ENCODE data around the gene SLC1A4. TPM values are rescaled to one million over a fixed set of nuclear protein-coding genes. Genes with fewer than 3 reads are reported as not detected.

SLC1A4 gene
- total and polyA plus RNA-seq, 10 of the 15 experiments (the other 5 are each of a cell fraction or from before 2014, with no cell fraction given), result 10.8 to 43.2 (median 27.7) TPM

- TF ChIP-seq ETV6 (conservative IDR thresholded peaks at IDR 0.05 in 1 of 2, IDR thresholded peaks at IDR 0.05 in 1 of 2; ENCODE audit: borderline replicate concordance in 1 of 2, low read depth in 1 of 2), result peak in 1 of 2 experiments; percentile 82; a peak in 1 of 4 replicates
- TF ChIP-seq LARP7 (IDR thresholded peaks at IDR 0.05), result peak; percentile 39; the same call in 1 of the 2 replicates
- TF ChIP-seq POLR2AphosphoS5 (IDR thresholded peaks at IDR 0.05; ENCODE audit: low read length), result peak; percentile 92
- peak in 1 of 2 experiments; percentile 57; a peak in 2 of 4 replicates for TF ChIP-seq BHLHE40 (IDR thresholded peaks at IDR 0.05; ENCODE audit: borderline replicate concordance in 1 of 2, low read depth in 2 of 2, low read length in 1 of 2)
- peak; percentile 90 for TF ChIP-seq TCF3 (IDR thresholded peaks at IDR 0.05; ENCODE audit: borderline replicate concordance, insufficient read depth, low read depth, low read length)
- TF ChIP-seq TCF12 (IDR thresholded peaks at IDR 0.05; ENCODE audit: low read depth, low read length), result peak; percentile 89
- TF ChIP-seq KAT2A (conservative IDR thresholded peaks at IDR 0.05; ENCODE audit: control insufficient read depth, low read depth, low read length), result no peak
- peak; percentile 71 for TF ChIP-seq NKRF (conservative IDR thresholded peaks at IDR 0.05)
- no peak for TF ChIP-seq ZBTB33 (IDR thresholded peaks at IDR 0.05)
- no peak; the same call in 1 of the 2 replicates for TF ChIP-seq MAX (IDR thresholded peaks at IDR 0.05; ENCODE audit: low read depth, low read length)
- TF ChIP-seq POLR2AphosphoS2 (IDR thresholded peaks at IDR 0.05; ENCODE audit: low read depth, low read length), result 0 out of 2 replicates have a peak, but pooled peaks have one; percentile 46
- TF ChIP-seq SMAD5 (IDR thresholded peaks at IDR 0.05; ENCODE audit: low read depth), result 0 out of 2 replicates have a peak, but pooled peaks have one; percentile 24
- peak; percentile 53 to 84; a peak in 3 of 4 replicates for TF ChIP-seq EP300 (IDR thresholded peaks at IDR 0.05; ENCODE audit: borderline replicate concordance in 1 of 2, control insufficient read depth in 1 of 2, low read depth in 2 of 2, low read length in 2 of 2)
- no peak for TF ChIP-seq RELB (IDR thresholded peaks at IDR 0.05; ENCODE audit: low read depth)
- peak; percentile 59 for TF ChIP-seq HDAC6 (IDR thresholded peaks at IDR 0.05; ENCODE audit: unreplicated experiment)
- TF ChIP-seq NR2C2 (IDR thresholded peaks at IDR 0.05; ENCODE audit: borderline replicate concordance, control insufficient read depth, insufficient read length, low read depth), result no peak
- peak; percentile 75; the same call in 1 of the 2 replicates for TF ChIP-seq FOXM1 (IDR thresholded peaks at IDR 0.05; ENCODE audit: low read depth, low read length)
- TF ChIP-seq CBFB (IDR thresholded peaks at IDR 0.05; ENCODE audit: low read depth), result peak; percentile 60; the same call in 1 of the 2 replicates
- TF ChIP-seq TBL1XR1 (IDR thresholded peaks at IDR 0.05; ENCODE audit: low read depth, low read length), result peak; percentile 41; the same call in 1 of the 2 replicates
- TF ChIP-seq CTCF (IDR thresholded peaks at IDR 0.05 in 2 of 3, conservative IDR thresholded peaks at IDR 0.05 in 1 of 3; ENCODE audit: control insufficient read depth in 2 of 3, extremely low read depth in 1 of 3, insufficient read depth in 1 of 3, low read depth in 3 of 3, low read length in 3 of 3), result peak; percentile 18 to 33 (median 20); a peak in 3 of 6 replicates
Measured at GRCh38 chr2:64988420-64989125, 626 bp upstream of the SLC1A4 start (continued).

Measured in GM12878 (cell line).